Osteoblast (primary cell): Measurements from ENCODE around the gene POT1. TPM values are rescaled to one million over a fixed set of nuclear protein-coding genes. Genes with fewer than 3 reads are reported as not detected.

ENCODE experiments used
- DNase-seq: peaks from one replicate; pipeline ENCODE4 v3.0.0; 2011; ENCODE audit warnings: low spot score, mixed read lengths; ENCODE audit not compliant: insufficient read length; ENCODE audit errors: missing footprints
- H2AFZ ChIP-seq: 2 replicates; pipeline ENCODE4 v1.6.0; 2011; ENCODE audit warnings: mild to moderate bottlenecking, low read length
- H3K27ac ChIP-seq: 2 replicates; pipeline ENCODE4 v1.5.1; 2011; ENCODE audit warnings: mild to moderate bottlenecking, low read depth, low read length, moderate library complexity
- H3K27me3 ChIP-seq: 2 replicates; pipeline ENCODE4 v1.6.0; 2012; ENCODE audit warnings: mild to moderate bottlenecking, control low read depth, inconsistent platforms, low read length, moderate library complexity; ENCODE audit not compliant: insufficient read depth
- H3K36me3 ChIP-seq: 2 replicates; pipeline ENCODE4 v1.5.1; 2011; ENCODE audit warnings: mild to moderate bottlenecking, low read length, control low read depth, moderate library complexity; ENCODE audit not compliant: insufficient read depth
- H3K4me1 ChIP-seq: 2 replicates; pipeline ENCODE4 v1.5.1; 2011; ENCODE audit warnings: mild to moderate bottlenecking, low read length, control low read depth, moderate library complexity; ENCODE audit not compliant: insufficient read depth
- H3K4me2 ChIP-seq: 2 replicates; pipeline ENCODE4 v1.6.0; 2011; ENCODE audit warnings: mild to moderate bottlenecking, low read length; ENCODE audit not compliant: insufficient read depth
- H3K4me3 ChIP-seq: fragments of 200-600 bp; sonication (generic); 3 replicates; pipeline ENCODE4 v1.5.1; 2012; ENCODE audit warnings: mild to moderate bottlenecking, low read length, inconsistent platforms; ENCODE audit not compliant: insufficient read depth
- H3K79me2 ChIP-seq: 2 replicates; pipeline ENCODE4 v1.6.0; 2012; ENCODE audit warnings: mild to moderate bottlenecking, low read length, control low read depth, inconsistent platforms; ENCODE audit not compliant: insufficient read depth
- H3K9me3 ChIP-seq: 2 replicates; pipeline ENCODE4 v1.5.1; 2011; ENCODE audit warnings: low read depth, low read length, control low read depth
- H4K20me1 ChIP-seq: 2 replicates; pipeline ENCODE4 v1.6.0; 2012; ENCODE audit warnings: mild to moderate bottlenecking, low read length, control low read depth; ENCODE audit not compliant: insufficient read depth
- total RNA-seq: library from RNA; depleted of rRNA; stranded (reverse); fragments of >200 nt; gene quantifications from 2 replicates; pipeline ENCODE4 v1.2.3, GENCODE V29; 2012
- TF ChIP-seq, protein P1 (sequence below): IDR thresholded peaks from 2 replicates; pipeline ENCODE4 v1.5.1; 2011; ENCODE audit warnings: mild to moderate bottlenecking, low read depth, low read length, moderate library complexity; ENCODE audit errors: extremely low read depth

POT1 gene
- total RNA-seq, 1 donor = 23.5 TPM

DNA sequence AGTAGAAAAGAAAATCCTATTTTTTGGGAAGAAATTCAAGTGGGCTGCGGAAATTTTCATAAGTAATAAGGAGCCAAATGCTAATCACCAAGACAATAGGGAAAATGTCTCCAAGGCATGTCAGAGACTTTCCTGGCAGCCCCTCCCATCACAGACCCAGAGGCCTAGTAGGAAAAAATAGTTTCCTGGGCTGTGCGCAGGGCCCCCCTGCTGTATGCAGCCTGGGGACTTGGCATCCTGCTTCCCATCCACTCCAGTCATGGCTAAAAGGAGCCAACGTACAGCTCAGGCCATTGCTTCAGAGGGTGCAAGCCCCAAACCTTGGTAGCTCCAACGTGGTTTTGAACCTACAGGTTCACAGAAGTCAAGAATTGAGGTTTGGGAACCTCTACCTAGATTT, 12.8 kb upstream of the POT1 start:
- no peaks in the 10 kb centered on the region for H3K27me3 ChIP-seq
- H3K79me2 ChIP-seq = no peaks in the 10 kb centered on the region
- H2AFZ ChIP-seq = no peak overlapping the region
- no peak overlapping the region for H3K27ac ChIP-seq
- DNase-seq = no peak
- no peaks in the 10 kb centered on the region for H3K9me3 ChIP-seq
- no peaks in the 10 kb centered on the region for H3K36me3 ChIP-seq
- H3K4me1 ChIP-seq = no peaks in the 10 kb centered on the region
- no peak overlapping the region for H3K4me3 ChIP-seq
- TF ChIP-seq, protein P1, sequence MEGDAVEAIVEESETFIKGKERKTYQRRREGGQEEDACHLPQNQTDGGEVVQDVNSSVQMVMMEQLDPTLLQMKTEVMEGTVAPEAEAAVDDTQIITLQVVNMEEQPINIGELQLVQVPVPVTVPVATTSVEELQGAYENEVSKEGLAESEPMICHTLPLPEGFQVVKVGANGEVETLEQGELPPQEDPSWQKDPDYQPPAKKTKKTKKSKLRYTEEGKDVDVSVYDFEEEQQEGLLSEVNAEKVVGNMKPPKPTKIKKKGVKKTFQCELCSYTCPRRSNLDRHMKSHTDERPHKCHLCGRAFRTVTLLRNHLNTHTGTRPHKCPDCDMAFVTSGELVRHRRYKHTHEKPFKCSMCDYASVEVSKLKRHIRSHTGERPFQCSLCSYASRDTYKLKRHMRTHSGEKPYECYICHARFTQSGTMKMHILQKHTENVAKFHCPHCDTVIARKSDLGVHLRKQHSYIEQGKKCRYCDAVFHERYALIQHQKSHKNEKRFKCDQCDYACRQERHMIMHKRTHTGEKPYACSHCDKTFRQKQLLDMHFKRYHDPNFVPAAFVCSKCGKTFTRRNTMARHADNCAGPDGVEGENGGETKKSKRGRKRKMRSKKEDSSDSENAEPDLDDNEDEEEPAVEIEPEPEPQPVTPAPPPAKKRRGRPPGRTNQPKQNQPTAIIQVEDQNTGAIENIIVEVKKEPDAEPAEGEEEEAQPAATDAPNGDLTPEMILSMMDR = no peak
- H3K4me2 ChIP-seq = no peak overlapping the region
- no peaks in the 10 kb centered on the region for H4K20me1 ChIP-seq

DNA sequence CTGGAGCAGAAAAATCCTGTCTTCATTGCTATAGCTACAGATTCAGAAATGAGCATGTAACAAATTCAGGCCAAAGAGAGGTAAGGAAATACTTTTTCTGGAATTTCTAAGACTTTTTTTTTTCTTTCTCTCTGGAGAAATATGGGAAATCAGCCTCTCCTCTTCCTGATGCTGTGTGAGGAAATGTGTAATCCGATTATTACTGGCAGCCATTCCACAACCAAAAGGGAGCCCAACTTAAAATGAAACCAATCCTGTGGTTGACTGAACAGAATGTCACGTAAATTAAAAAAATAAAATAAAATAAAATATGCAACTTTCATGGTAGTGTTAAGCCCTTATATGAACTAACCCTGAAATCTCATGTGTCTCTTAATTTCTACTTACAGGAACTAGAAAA, 10.7 kb upstream of the POT1 start:
- Histone ChIP-seq H3K4me3 (no peak overlapping the region), H3K9me3 (no peaks in the 10 kb centered on the region), H3K4me2 (no peak overlapping the region), H3K79me2 (no peaks in the 10 kb centered on the region), H2AFZ (peak overlapping the region; percentile 60), H4K20me1 (no peaks in the 10 kb centered on the region), H3K36me3 (no peaks in the 10 kb centered on the region), H3K4me1 (no peaks in the 10 kb centered on the region), H3K27ac (no peak overlapping the region), H3K27me3 (no peaks in the 10 kb centered on the region)
- DNase-seq = peak; percentile 2
- TF ChIP-seq, protein P1 = no peak

DNA sequence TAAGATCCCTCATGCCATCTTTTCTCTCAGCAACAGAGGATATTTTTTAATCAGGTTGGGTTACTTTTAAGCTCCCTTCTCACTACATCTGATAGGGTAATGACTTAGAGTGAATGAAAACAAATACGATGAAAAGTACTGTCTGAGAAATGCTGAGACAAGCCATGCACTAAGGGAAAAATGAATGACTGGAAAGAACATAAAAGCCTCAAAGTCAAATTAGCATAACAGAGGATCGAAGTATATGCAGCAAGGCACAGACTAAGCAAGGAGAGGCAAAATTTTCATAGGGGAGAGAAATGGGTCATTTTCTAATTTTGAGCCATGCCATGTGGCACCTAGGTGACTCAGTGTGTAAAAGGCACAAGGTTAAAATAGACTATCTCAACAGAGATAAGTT, 8.5 kb upstream of the POT1 start:
- H4K20me1 ChIP-seq = no peaks in the 10 kb centered on the region
- H3K36me3 ChIP-seq = no peaks in the 10 kb centered on the region
- no peaks in the 10 kb centered on the region for H3K4me1 ChIP-seq
- no peak overlapping the region for H3K27ac ChIP-seq
- H3K9me3 ChIP-seq = no peaks in the 10 kb centered on the region
- TF ChIP-seq, protein P1 = no peak
- no peaks in the 10 kb centered on the region for H3K79me2 ChIP-seq
- no peak for DNase-seq
- H3K27me3 ChIP-seq = no peaks in the 10 kb centered on the region
- no peak overlapping the region for H2AFZ ChIP-seq
- no peak overlapping the region for H3K4me3 ChIP-seq
- no peak overlapping the region for H3K4me2 ChIP-seq

DNA sequence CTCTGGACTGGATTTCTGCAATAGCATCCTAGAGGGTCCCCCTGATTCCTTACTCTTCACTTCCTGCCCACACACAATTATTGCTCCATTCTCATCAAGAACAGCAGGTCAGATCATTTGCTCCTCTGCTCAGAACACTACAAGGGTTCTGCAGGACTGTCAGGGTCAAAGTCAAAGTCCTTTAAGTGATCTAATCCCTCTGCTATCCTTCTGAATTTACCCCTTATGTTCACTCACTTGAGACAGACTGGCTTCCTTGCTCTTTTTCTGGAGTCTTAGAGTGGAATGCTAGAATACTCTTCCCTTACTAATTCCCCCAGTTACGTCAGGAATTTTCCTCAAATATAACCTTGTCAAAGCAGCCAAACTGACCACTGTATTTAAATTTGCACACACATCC, 7.5 kb upstream of the POT1 start:
- Histone ChIP-seq H3K36me3 (no peaks in the 10 kb centered on the region), H4K20me1 (no peaks in the 10 kb centered on the region), H3K27me3 (no peaks in the 10 kb centered on the region), H2AFZ (no peak overlapping the region), H3K4me2 (no peak overlapping the region), H3K79me2 (no peaks in the 10 kb centered on the region), H3K4me1 (no peaks in the 10 kb centered on the region), H3K9me3 (no peaks in the 10 kb centered on the region), H3K27ac (no peak overlapping the region), H3K4me3 (no peak overlapping the region)
- TF ChIP-seq, protein P1 = no peak
- DNase-seq = no peak
